Hepatocyte (in vitro differentiated cells): ENCODE results near the gene DLX1. TPM values are rescaled to one million over a fixed set of nuclear protein-coding genes. Genes with fewer than 3 reads are reported as not detected.
A peak's percentile ranks its signal among the peaks of the same experiment; 100 is the strongest.

Source experiments
- DNase-seq: peaks from one replicate; pipeline ENCODE4 v3.0.0-alpha.2; 2016; ENCODE audit warnings: low spot score
- H2AFZ ChIP-seq: fragments of 200-600 bp; sonication (generic); 2 replicates; pipeline ENCODE4 v1.6.0; 2016; ENCODE audit warnings: antibody characterized with exemption, mild to moderate bottlenecking
- H3K27ac ChIP-seq: fragments of 200-600 bp; sonication (generic); 2 replicates; pipeline ENCODE4 v1.5.1; 2016; ENCODE audit warnings: mild to moderate bottlenecking
- H3K27me3 ChIP-seq: fragments of 200-600 bp; sonication (generic); 2 replicates; pipeline ENCODE4 v1.6.1; 2016
- H3K36me3 ChIP-seq: fragments of 200-600 bp; sonication (generic); replicated peaks from 2 replicates; pipeline ENCODE4 v1.5.1; 2016; ENCODE audit warnings: low read depth; ENCODE audit not compliant: insufficient read depth
- H3K4me1 ChIP-seq: fragments of 200-600 bp; sonication (generic); 2 replicates; pipeline ENCODE4 v1.5.1; 2016; ENCODE audit warnings: mild to moderate bottlenecking, moderate library complexity; ENCODE audit not compliant: insufficient read depth
- H3K4me2 ChIP-seq: fragments of 200-600 bp; sonication (generic); 2 replicates; pipeline ENCODE4 v1.6.0; 2016
- H3K4me3 ChIP-seq: fragments of 200-600 bp; sonication (generic); 2 replicates; pipeline ENCODE4 v1.5.1; 2016; ENCODE audit warnings: mild to moderate bottlenecking
- H3K79me2 ChIP-seq: fragments of 200-600 bp; sonication (generic); 2 replicates; pipeline ENCODE4 v1.6.0; 2017; ENCODE audit warnings: mild to moderate bottlenecking
- H3K9me2 ChIP-seq: fragments of 200-600 bp; sonication (generic); replicated peaks from 2 replicates; pipeline ENCODE4 v1.6.0; 2017; ENCODE audit warnings: mild to moderate bottlenecking; ENCODE audit not compliant: insufficient read depth
- H3K9me3 ChIP-seq: fragments of 200-600 bp; sonication (generic); 2 replicates; pipeline ENCODE4 v1.5.1; 2016; ENCODE audit warnings: low read depth, mild to moderate bottlenecking
- H4K20me1 ChIP-seq: fragments of 200-600 bp; sonication (generic); 2 replicates; pipeline ENCODE4 v1.6.0; 2016; ENCODE audit warnings: mild to moderate bottlenecking; ENCODE audit not compliant: insufficient read depth, poor library complexity, severe bottlenecking
- EZH2 ChIP-seq: fragments of 200-600 bp; sonication (generic); IDR thresholded peaks from 2 replicates; pipeline ENCODE4 v1.6.1; 2016; ENCODE audit warnings: antibody characterized with exemption, mild to moderate bottlenecking, borderline replicate concordance
- EZH2phosphoT487 ChIP-seq: fragments of 200-600 bp; sonication (generic); IDR thresholded peaks from one replicate; pipeline ENCODE4 v1.6.1; 2018; ENCODE audit warnings: antibody characterized with exemption, mild to moderate bottlenecking, low read depth, moderate library complexity; ENCODE audit not compliant: unreplicated experiment, severe bottlenecking
- WGBS: methylation state at CpG from one replicate; pipeline ENCODE4 v1.1.6; 2016; ENCODE audit warnings: low lambda C conversion rate; ENCODE audit errors: missing lambda C conversion rate; 5-methylcytosine and 5-hydroxymethylcytosine counted together
- polyA plus RNA-seq: library from polyadenylated mRNA; unstranded; fragments of >200 nt; fragmentation: Nextera tagmentation; extraction: Ambion mirVana; gene quantifications from 2 replicates; pipeline ENCODE4 v1.2.1, GENCODE V29; 2016
- total RNA-seq: library from RNA; depleted of rRNA; stranded (reverse); fragments of >200 nt; gene quantifications from 2 replicates; pipeline ENCODE4 v1.2.3, GENCODE V29; 2014
- TF ChIP-seq, protein P1 (sequence below): fragments of 200-600 bp; sonication (generic); IDR thresholded peaks from 2 replicates; pipeline ENCODE4 v1.5.1; 2016; ENCODE audit warnings: antibody characterized with exemption, mild to moderate bottlenecking; ENCODE audit not compliant: poor library complexity

The DLX1 gene
- total and polyA plus RNA-seq, 2 experiments from 2014 or later: not detected

- no peak for DNase-seq
- Histone ChIP-seq H3K79me2 (no peaks in the 10 kb centered on the region), H3K27me3 (peaks cover 98% of the 10 kb centered on the region), H4K20me1 (no peaks in the 10 kb centered on the region), H3K9me2 (no peaks in the 10 kb centered on the region), H3K4me2 (peak overlapping the region; percentile 87), H2AFZ (no peak overlapping the region), H3K36me3 (no peaks in the 10 kb centered on the region), H3K4me1 (peaks cover 15% of the 10 kb centered on the region), H3K4me3 (no peak overlapping the region), H3K9me3 (no peaks in the 10 kb centered on the region), H3K27ac (no peak overlapping the region)
- WGBS: 4% methylated on average over 31 of the region's 31 CpGs
- TF ChIP-seq EZH2 (peak; percentile 74), EZH2phosphoT487 (peak; percentile 74)
- TF ChIP-seq, protein P1, sequence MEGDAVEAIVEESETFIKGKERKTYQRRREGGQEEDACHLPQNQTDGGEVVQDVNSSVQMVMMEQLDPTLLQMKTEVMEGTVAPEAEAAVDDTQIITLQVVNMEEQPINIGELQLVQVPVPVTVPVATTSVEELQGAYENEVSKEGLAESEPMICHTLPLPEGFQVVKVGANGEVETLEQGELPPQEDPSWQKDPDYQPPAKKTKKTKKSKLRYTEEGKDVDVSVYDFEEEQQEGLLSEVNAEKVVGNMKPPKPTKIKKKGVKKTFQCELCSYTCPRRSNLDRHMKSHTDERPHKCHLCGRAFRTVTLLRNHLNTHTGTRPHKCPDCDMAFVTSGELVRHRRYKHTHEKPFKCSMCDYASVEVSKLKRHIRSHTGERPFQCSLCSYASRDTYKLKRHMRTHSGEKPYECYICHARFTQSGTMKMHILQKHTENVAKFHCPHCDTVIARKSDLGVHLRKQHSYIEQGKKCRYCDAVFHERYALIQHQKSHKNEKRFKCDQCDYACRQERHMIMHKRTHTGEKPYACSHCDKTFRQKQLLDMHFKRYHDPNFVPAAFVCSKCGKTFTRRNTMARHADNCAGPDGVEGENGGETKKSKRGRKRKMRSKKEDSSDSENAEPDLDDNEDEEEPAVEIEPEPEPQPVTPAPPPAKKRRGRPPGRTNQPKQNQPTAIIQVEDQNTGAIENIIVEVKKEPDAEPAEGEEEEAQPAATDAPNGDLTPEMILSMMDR: no peak
These were observed 2.0 kb downstream of the DLX1 start for GRCh38 chr2:172087207-172087779.

DNA sequence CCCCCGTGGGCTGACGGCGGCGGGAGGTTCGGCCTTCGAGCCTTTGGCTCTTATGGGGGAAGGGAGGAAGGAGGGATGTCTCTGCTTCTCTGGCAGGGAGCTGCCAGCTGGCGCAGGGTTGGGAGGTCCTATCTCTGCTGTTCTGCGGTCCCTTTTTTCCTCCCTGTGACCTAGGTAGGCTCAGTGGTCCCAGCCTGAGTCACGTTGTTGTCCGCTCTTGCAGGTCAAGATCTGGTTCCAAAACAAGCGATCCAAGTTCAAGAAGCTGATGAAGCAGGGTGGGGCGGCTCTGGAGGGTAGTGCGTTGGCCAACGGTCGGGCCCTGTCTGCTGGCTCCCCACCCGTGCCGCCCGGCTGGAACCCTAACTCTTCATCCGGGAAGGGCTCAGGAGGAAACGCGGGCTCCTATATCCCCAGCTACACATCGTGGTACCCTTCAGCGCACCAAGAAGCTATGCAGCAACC is 2.5 kb downstream of the DLX1 start:
- H3K9me3 ChIP-seq: no peaks in the 10 kb centered on the region
- no peaks in the 10 kb centered on the region for H3K9me2 ChIP-seq
- H3K4me1 ChIP-seq: peaks cover 15% of the 10 kb centered on the region
- peaks cover 98% of the 10 kb centered on the region for H3K27me3 ChIP-seq
- DNase-seq: no peak
- no peak overlapping the region for H2AFZ ChIP-seq
- WGBS: 6% methylated on average over 19 of the region's 23 CpGs
- no peak overlapping the region for H3K4me3 ChIP-seq
- no peak overlapping the region for H3K27ac ChIP-seq
- H4K20me1 ChIP-seq: no peaks in the 10 kb centered on the region
- TF ChIP-seq EZH2 (no peak), EZH2phosphoT487 (no peak)
- TF ChIP-seq, protein P1: no peak
- no peaks in the 10 kb centered on the region for H3K79me2 ChIP-seq
- no peaks in the 10 kb centered on the region for H3K36me3 ChIP-seq
- no peak overlapping the region for H3K4me2 ChIP-seq

DNA sequence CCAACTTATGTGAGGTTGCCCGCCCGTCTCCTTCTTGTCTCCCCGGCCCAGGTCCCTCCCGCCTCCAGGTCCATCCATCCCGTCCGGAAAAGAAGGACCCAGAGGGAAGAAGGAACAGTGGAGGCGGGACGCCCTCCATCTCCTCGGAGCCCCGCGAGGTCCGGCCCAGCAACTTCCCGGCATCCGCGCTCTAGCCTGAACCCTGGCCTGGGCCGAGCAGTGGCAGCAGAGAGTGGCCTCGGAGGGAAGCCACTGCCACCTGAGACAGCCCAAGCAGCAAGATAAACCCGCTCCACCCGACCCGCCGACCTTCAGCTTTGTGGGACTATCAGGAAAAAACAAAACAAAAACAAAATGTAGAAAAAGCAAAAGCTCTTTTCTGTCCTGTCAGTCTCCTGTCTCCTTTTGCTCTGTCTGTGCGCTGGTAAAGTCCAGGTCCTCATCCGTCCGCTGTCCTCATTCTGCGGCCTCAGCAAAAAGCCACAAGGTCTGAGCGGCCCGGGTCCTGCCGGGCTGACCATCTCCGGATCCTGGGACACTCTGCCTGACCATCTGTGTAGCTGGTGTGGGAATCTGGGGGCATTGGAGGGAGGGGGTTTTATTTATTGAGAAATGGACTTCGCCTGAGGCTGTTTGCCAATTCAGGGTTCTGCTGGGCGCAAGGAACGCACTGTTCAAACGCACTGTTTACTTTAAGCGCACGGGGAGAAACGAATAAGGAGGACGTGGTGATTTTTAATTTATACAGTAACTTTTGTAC is 3.1 kb downstream of the DLX1 start:
- Histone ChIP-seq H4K20me1 (no peaks in the 10 kb centered on the region), H3K79me2 (no peaks in the 10 kb centered on the region), H3K4me2 (no peak overlapping the region), H3K27me3 (peaks cover 98% of the 10 kb centered on the region), H3K27ac (no peak overlapping the region), H3K9me3 (no peaks in the 10 kb centered on the region), H3K4me3 (no peak overlapping the region), H2AFZ (peak overlapping the region; percentile 46), H3K36me3 (no peaks in the 10 kb centered on the region), H3K9me2 (no peaks in the 10 kb centered on the region), H3K4me1 (peaks cover 15% of the 10 kb centered on the region)
- TF ChIP-seq EZH2 (peak; percentile 100), EZH2phosphoT487 (peak; percentile 42)
- TF ChIP-seq, protein P1: no peak
- WGBS: 9% methylated on average over 33 of the region's 37 CpGs
- DNase-seq: no peak
